ENCODE data around the gene JUND. TPM values are rescaled to one million over a fixed set of nuclear protein-coding genes. Genes with fewer than 3 reads are reported as not detected.

Gene JUND
- total RNA-seq, 1 experiment from 2014 or later: 103 TPM

GRCh38 chr19:18254546-18255503 is 26.6 kb downstream of the JUND start:
- no peak overlapping the region for H4K91ac ChIP-seq (ENCODE audit: insufficient read length, low read depth, low read length)
- peak; percentile 76 for DNase-seq
- no peaks in the 10 kb centered on the region for H3K79me1 ChIP-seq (ENCODE audit: insufficient read depth, low read depth, low read length, poor library complexity, severe bottlenecking)
- H3K79me2 ChIP-seq (ENCODE audit: insufficient read depth, low read length): no peaks in the 10 kb centered on the region
- H2BK12ac ChIP-seq (ENCODE audit: insufficient read length, low read depth, low read length): no peak overlapping the region
- H3T11ph ChIP-seq (ENCODE audit: low read length): no peak overlapping the region
- no peak overlapping the region for H4K8ac ChIP-seq (replicated peaks; ENCODE audit: insufficient read length, low read depth, low read length)
- no peak overlapping the region for H3K18ac ChIP-seq (ENCODE audit: insufficient read length, low read depth, low read length)
- H3K14ac ChIP-seq (ENCODE audit: insufficient read depth, low read length): no peak overlapping the region
- H3K23me2 ChIP-seq (ENCODE audit: insufficient read length, low read depth, low read length, poor library complexity, severe bottlenecking): peaks cover 4% of the 10 kb centered on the region
- peaks cover 20 to 23% of the 10 kb centered on the region in 2 experiments for H3K4me1 Mint-ChIP-seq
- WGBS (ENCODE audit: extremely low coverage, insufficient read length, low lambda C conversion rate): no CpG with 5 or more reads among the region's 24 CpGs
- no peak overlapping the region for H3K56ac ChIP-seq (ENCODE audit: insufficient read length, low read depth, low read length)
- H3K27ac ChIP-seq (ENCODE audit: insufficient read length, low read depth, low read length): no peak overlapping the region
- TF ChIP-seq CTCF (conservative IDR thresholded peaks at IDR 0.05): peak; percentile 66
- H3K23ac ChIP-seq (ENCODE audit: insufficient read length, low read depth, low read length): no peak overlapping the region
- H3K4ac ChIP-seq (ENCODE audit: low read depth, low read length): no peak overlapping the region
- no peak overlapping the region for H3K9ac ChIP-seq (ENCODE audit: extremely low read depth, insufficient read length, low read length)
- H3K27me3 Mint-ChIP-seq (ENCODE audit: low read depth): peaks cover 19% of the 10 kb centered on the region
- H3K27ac Mint-ChIP-seq: peak overlapping the region in 2 of 3 experiments; percentile 44 to 68; a peak in 2 of 7 replicates
- no peaks in the 10 kb centered on the region for H3K27me3 ChIP-seq (ENCODE audit: insufficient read depth, low read length)
- no peak overlapping the region for H2BK120ac ChIP-seq (ENCODE audit: low read depth, low read length, poor library complexity, severe bottlenecking)
- no peak overlapping the region for H2BK20ac ChIP-seq (ENCODE audit: low read depth, low read length, poor library complexity, severe bottlenecking)
- no peak overlapping the region for H2BK5ac ChIP-seq (ENCODE audit: insufficient read length, low read length)
- H3K4me3 Mint-ChIP-seq: peak overlapping the region; percentile 6 to 33; a peak in 3 of 5 replicates
- no peaks in the 10 kb centered on the region for H3K9me3 Mint-ChIP-seq
- H4K20me1 ChIP-seq (ENCODE audit: control insufficient read depth, insufficient read depth, insufficient read length): peaks cover 3% of the 10 kb centered on the region
- no peak overlapping the region for H2AK5ac ChIP-seq (ENCODE audit: insufficient read length, low read length)
- H3K4me2 ChIP-seq (ENCODE audit: insufficient read depth, insufficient read length, low read length): peak overlapping the region; percentile 32
- H3K9me3 ChIP-seq (ENCODE audit: control insufficient read depth, low read depth, low read length): no peaks in the 10 kb centered on the region
- H2BK15ac ChIP-seq (ENCODE audit: low read depth, low read length): no peak overlapping the region
- H3K36me3 Mint-ChIP-seq (ENCODE audit: insufficient read depth in 1 of 3, low read depth in 3 of 3): no peaks in the 10 kb centered on the region
- H2AFZ ChIP-seq (ENCODE audit: low read length): no peak overlapping the region
- no peak overlapping the region for H4K5ac ChIP-seq (ENCODE audit: insufficient read length, low read depth, low read length)
- no peaks in the 10 kb centered on the region for H3K4me1 ChIP-seq (ENCODE audit: insufficient read depth, low read length)

Measured in H9 (cell line).